HepG2 (cell line): ENCODE results near the gene BET1. TPM values are rescaled to one million over a fixed set of nuclear protein-coding genes. Genes with fewer than 3 reads are reported as not detected.

ENCODE experiments used
- ATAC-seq: fragments of 200-7000 bp; cut with Tn5 transposase; 3 replicates; pipeline ENCODE4 v1.9.1; 2020; ENCODE audit warnings: mild to moderate bottlenecking, moderate library complexity
- BruUV-seq: library from RNA; stranded (reverse); fragments of 400-500 nt; replicated peaks from 2 replicates; lab custom pipeline; 2021; lab: Mats Ljungman, UMichigan
- CTCF ChIA-PET: fragments of 300-600 bp; formaldehyde crosslinking; extraction: SDS; loops from one replicate; lab custom pipeline; 2021; ENCODE audit warnings: low total read pairs, inconsistent platforms, low intra/inter-chr PET ratio; lab: Yijun Ruan, JAX
- POLR2A ChIA-PET: fragments of 350-600 bp; sonication (Branson Sonifier 250); formaldehyde crosslinking; loops from one replicate; lab custom pipeline; 2020; ENCODE audit warnings: antibody characterized with exemption, inconsistent platforms; lab: Yijun Ruan, JAX
- DNase-seq: peaks from one replicate; pipeline ENCODE4 v3.0.0-alpha.2; 2015; ENCODE audit warnings: low spot score
- FAIRE-seq: peaks from 3 replicates; lab custom pipeline; 2011; peaks lifted over from hg19 to GRCh38; lab: Jason Lieb, UNC
- H2AFZ ChIP-seq: one replicate; pipeline ENCODE4 v1.6.1; 2011; ENCODE audit warnings: low read length, inconsistent platforms
- H3K27ac ChIP-seq: fragments of 300-600 bp; 3 replicates; pipeline ENCODE4 v1.8.0; 2011; ENCODE audit warnings: mixed run types, mild to moderate bottlenecking, mixed read lengths, low read length, inconsistent platforms; ENCODE audit not compliant: insufficient read depth; ENCODE audit errors: extremely low read length
- H3K27me3 ChIP-seq, 2 experiments: fragments of 200-600 bp in 1 of 2; 2 replicates in 1 of 2; 3 replicates in 1 of 2; pipeline versions ENCODE4 v1.6.0 to v1.8.0; 2011; ENCODE audit warnings: low read length in 2 of 2, mild to moderate bottlenecking in 2 of 2, moderate library complexity in 2 of 2, inconsistent platforms in 1 of 2; ENCODE audit not compliant: insufficient read depth in 2 of 2, control insufficient read depth in 1 of 2
- H3K36me3 ChIP-seq, 2 experiments: fragments of 200-600 bp in 1 of 2; replicated peaks in 1 of 2; 2 replicates in 1 of 2; 3 replicates in 1 of 2; pipeline versions ENCODE4 v1.5.1 to v1.8.0; 2011; ENCODE audit warnings: low read length in 2 of 2, inconsistent platforms in 1 of 2; ENCODE audit not compliant: insufficient read depth in 2 of 2, control insufficient read depth in 1 of 2
- H3K4me1 ChIP-seq: 2 replicates; pipeline ENCODE4 v1.5.1; 2012; ENCODE audit warnings: low read length, inconsistent platforms; ENCODE audit not compliant: insufficient read depth
- H3K4me2 ChIP-seq: 2 replicates; pipeline ENCODE4 v1.6.0; 2011; ENCODE audit warnings: low read depth, low read length, inconsistent platforms
- H3K4me3 ChIP-seq, 3 experiments: fragments of 200-600 bp in 1 of 3; sonication (generic), shearing (Covaris generic) in 1 of 3; replicated peaks in 1 of 3; 2 replicates each; pipeline ENCODE4 v1.5.1; 2011 to 2016; ENCODE audit warnings: low read length in 3 of 3, inconsistent platforms in 2 of 3, low read depth in 2 of 3, mild to moderate bottlenecking in 2 of 3, control low read depth in 1 of 3, mixed read lengths in 1 of 3; ENCODE audit not compliant: insufficient read depth in 1 of 3
- H3K79me2 ChIP-seq: one replicate; pipeline ENCODE4 v1.6.1; 2011; ENCODE audit warnings: low read length, inconsistent platforms; ENCODE audit not compliant: insufficient read depth
- H3K9ac ChIP-seq: 2 replicates; pipeline ENCODE4 v1.6.0; 2011; ENCODE audit warnings: mild to moderate bottlenecking, low read depth, low read length, inconsistent platforms; ENCODE audit not compliant: insufficient read depth
- H3K9me3 ChIP-seq: 2 replicates; pipeline ENCODE4 v1.5.1; 2012; ENCODE audit warnings: mild to moderate bottlenecking, low read length
- H4K20me1 ChIP-seq: 2 replicates; pipeline ENCODE4 v1.6.0; 2011; ENCODE audit warnings: inconsistent platforms, mild to moderate bottlenecking, low read length, moderate library complexity; ENCODE audit not compliant: insufficient read depth
- CBX1 ChIP-seq: IDR thresholded peaks from one replicate; pipeline ENCODE4 v1.6.1; 2016; ENCODE audit warnings: antibody characterized with exemption, low read depth
- CHD2 ChIP-seq: IDR thresholded peaks from 2 replicates; pipeline ENCODE4 v1.6.1; 2011; ENCODE audit warnings: low read depth, low read length, improper control_type of control experiment
- KAT2B ChIP-seq: fragments of 150-350 bp; IDR thresholded peaks from 2 replicates; pipeline ENCODE4 v1.6.1; 2014; ENCODE audit warnings: low read depth, low read length, borderline replicate concordance
- KDM2A ChIP-seq: sonication (generic); formaldehyde crosslinking; IDR thresholded peaks from 2 replicates; pipeline ENCODE4 v1.4.0; 2020; ENCODE audit warnings: low read depth, missing genetic modification reagents, borderline replicate concordance
- KLF15 ChIP-seq: sonication (generic); formaldehyde crosslinking; IDR thresholded peaks from 2 replicates; pipeline ENCODE4 v1.8.1; 2023; ENCODE audit warnings: borderline replicate concordance, mild to moderate bottlenecking, inconsistent platforms, missing genetic modification reagents, mixed read lengths
- MEIS2 ChIP-seq: sonication (generic); formaldehyde crosslinking; IDR thresholded peaks from 2 replicates; pipeline ENCODE4 v1.9.0; 2021; ENCODE audit warnings: mild to moderate bottlenecking, missing genetic modification reagents
- MYC ChIP-seq: sonication (generic); formaldehyde crosslinking; IDR thresholded peaks from 2 replicates; pipeline ENCODE4 v1.9.0; 2021; ENCODE audit warnings: missing genetic modification reagents, borderline replicate concordance
- NFATC3 ChIP-seq: sonication (generic); formaldehyde crosslinking; IDR thresholded peaks from 2 replicates; pipeline ENCODE4 v1.5.1; 2020; ENCODE audit warnings: mild to moderate bottlenecking, missing genetic modification reagents
- NR1H2 ChIP-seq: sonication (generic); formaldehyde crosslinking; IDR thresholded peaks from 2 replicates; pipeline ENCODE4 v1.8.1; 2022; ENCODE audit warnings: low read depth, missing genetic modification reagents, borderline replicate concordance
- RFXAP ChIP-seq: sonication (generic); formaldehyde crosslinking; IDR thresholded peaks from 2 replicates; pipeline ENCODE4 v1.4.0; 2020; ENCODE audit warnings: missing genetic modification reagents, borderline replicate concordance
- ZFP62 ChIP-seq: sonication (generic); formaldehyde crosslinking; IDR thresholded peaks from 2 replicates; pipeline ENCODE4 v1.4.0; 2020; ENCODE audit warnings: missing genetic modification reagents
- ZNF530 ChIP-seq: sonication (generic); formaldehyde crosslinking; IDR thresholded peaks from 2 replicates; pipeline ENCODE4 v1.5.0; 2020; ENCODE audit warnings: low read depth, mild to moderate bottlenecking, missing genetic modification reagents
- ZNF589 ChIP-seq: sonication (generic); formaldehyde crosslinking; conservative IDR thresholded peaks from 2 replicates; pipeline ENCODE4 v1.8.0; 2022; ENCODE audit warnings: mild to moderate bottlenecking, moderate library complexity, missing genetic modification reagents
- ZSCAN20 ChIP-seq: sonication (generic); formaldehyde crosslinking; IDR thresholded peaks from 2 replicates; pipeline ENCODE4 v1.4.0; 2020; ENCODE audit warnings: missing genetic modification reagents, mild to moderate bottlenecking, borderline replicate concordance
- WGBS: methylation state at CpG from one replicate; pipeline ENCODE4 v1.1.6; 2017; ENCODE audit warnings: low lambda C conversion rate; 5-methylcytosine and 5-hydroxymethylcytosine counted together
- in situ Hi-C: cut with HindIII; loops from 2 replicates; pipeline ENCODE4 v1.10.0; 2017; ENCODE audit warnings: low pct_unique_long_range_greater_than_20kb; ENCODE audit not compliant: extremely low pct_ligation_motif_present
- intact Hi-C: fragments of 100-400 bp; cut with micrococcal nuclease; formaldehyde crosslinking; loops from one replicate; pipeline ENCODE4 v1.10.0; 2022; ENCODE audit not compliant: unreplicated experiment
- polyA plus RNA-seq, 8 experiments: library from polyadenylated mRNA; depleted of rRNA in 3 of 8; stranded (reverse) in 7 of 8; unstranded in 1 of 8; fragments of >200 nt; fragmentation: Illumina TruSeq in 4 of 8; extraction: Trizol in 4 of 8; gene quantifications; 2 replicates each; pipeline versions ENCODE4 v1.2.1 to v1.2.3, GENCODE V29; 2011 to 2016; ENCODE audit warnings: low read depth in 4 of 8, missing spikeins in 1 of 8, mixed read lengths in 1 of 8; ENCODE audit not compliant: insufficient read depth in 1 of 8
- total RNA-seq, 5 experiments: library from RNA; depleted of rRNA; stranded (reverse); fragments of >200 nt; fragmentation: Illumina TruSeq; extraction: Trizol; gene quantifications; 2 replicates each; pipeline ENCODE4 v1.2.3, GENCODE V29; 2016; ENCODE audit warnings: low read depth in 1 of 5
- TF ChIP-seq, protein P1 (sequence below): sonication (generic); formaldehyde crosslinking; conservative IDR thresholded peaks from 2 replicates; pipeline ENCODE4 v1.8.0; 2022; ENCODE audit warnings: missing genetic modification reagents
- TF ChIP-seq, protein P2 (sequence below): sonication (generic); formaldehyde crosslinking; IDR thresholded peaks from 2 replicates; pipeline ENCODE4 v1.4.0; 2020; ENCODE audit warnings: missing genetic modification reagents

BET1 gene
- total and polyA plus RNA-seq, 2 of the 13 experiments (the other 11 are each of a cell fraction or from before 2014, with no cell fraction given) = 23.8 to 33.7 TPM

DNA sequence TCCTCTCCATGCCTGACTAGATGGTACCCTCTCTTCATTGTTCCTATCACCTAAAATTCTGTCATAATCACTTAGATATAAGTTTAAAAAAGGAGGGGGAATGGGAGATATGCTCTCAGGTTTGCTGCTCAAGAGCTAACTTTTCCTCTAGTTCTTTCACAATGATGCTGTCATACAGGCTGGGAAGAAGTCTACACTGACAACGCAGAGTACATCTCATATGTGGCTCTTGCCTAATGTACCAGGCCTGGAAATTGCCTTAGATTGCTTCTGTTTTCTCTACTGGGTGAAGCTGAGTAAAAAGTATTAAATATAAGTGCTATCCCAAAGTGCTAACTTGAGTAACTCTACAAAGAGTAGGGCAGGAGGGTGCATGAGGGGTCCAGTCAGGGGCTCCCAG, 43.8 kb upstream of the BET1 start (continued):
- TF ChIP-seq ZFP62 (CRISPR knock-in tag) = no peak

DNA sequence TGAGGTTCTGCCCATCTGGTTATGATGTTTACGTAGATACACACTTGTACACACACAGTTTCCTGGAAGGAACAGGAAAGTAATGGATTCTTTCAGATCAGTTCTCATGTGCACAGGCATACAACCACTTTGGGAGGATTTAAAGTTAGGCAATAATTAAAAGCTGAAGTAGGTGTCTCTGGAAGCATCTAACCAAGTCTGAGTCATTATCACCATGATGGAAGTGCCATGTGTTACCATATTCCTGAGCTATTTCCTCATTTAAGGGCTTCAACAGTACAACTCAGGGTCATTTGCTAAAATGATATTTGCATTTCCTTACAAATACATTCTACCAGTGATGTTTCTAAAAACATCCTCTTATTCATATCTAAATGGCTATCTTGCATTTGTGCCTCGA, 41.4 kb upstream of the BET1 start:
- ChIA-PET CTCF (no interaction called here), POLR2A (no interaction called here)
- H3K4me1 ChIP-seq = no peaks in the 10 kb centered on the region
- WGBS = 1% methylated on average over 2 of the region's 2 CpGs
- no peak for DNase-seq
- H4K20me1 ChIP-seq = no peaks in the 10 kb centered on the region
- no peak overlapping the region for H3K9ac ChIP-seq
- no peaks in the 10 kb centered on the region for H3K36me3 ChIP-seq
- H3K79me2 ChIP-seq = no peaks in the 10 kb centered on the region
- no peak for FAIRE-seq
- H2AFZ ChIP-seq = no peak overlapping the region
- intact Hi-C loops (no loop called here), in situ Hi-C loops (no loop called here)
- no peak overlapping the region for H3K27ac ChIP-seq
- H3K9me3 ChIP-seq = no peaks in the 10 kb centered on the region
- TF ChIP-seq ZSCAN20 (CRISPR knock-in tag) = no peak
- no peak for TF ChIP-seq KAT2B
- TF ChIP-seq MEIS2 = no peak
- no peak overlapping the region for H3K4me2 ChIP-seq
- no peak overlapping the region for H3K4me3 ChIP-seq
- no peak for ATAC-seq
- BruUV-seq = no TSS peak
- H3K27me3 ChIP-seq = peaks cover 0 to 3% of the 10 kb centered on the region in 2 experiments; a peak in 1 of 5 replicates

DNA sequence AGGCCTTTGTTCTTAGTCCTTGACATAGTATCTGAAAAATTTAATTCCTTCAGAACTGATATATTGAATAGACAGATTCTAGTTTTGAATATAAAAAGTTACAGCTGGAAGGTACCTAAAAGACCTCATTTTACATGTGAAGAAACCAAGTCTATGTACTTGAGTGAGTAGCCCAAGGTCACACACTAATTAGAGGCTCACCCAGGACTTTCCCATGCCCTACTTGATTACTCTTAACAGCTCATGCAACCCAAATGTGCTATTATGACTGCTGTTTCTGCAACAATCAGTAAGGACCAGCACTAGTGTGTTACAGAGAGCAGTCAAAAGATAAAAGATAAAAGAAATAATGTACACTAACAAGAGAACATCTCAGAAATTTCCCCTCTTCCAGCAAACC, 40.7 kb upstream of the BET1 start:
- ATAC-seq (no peak), FAIRE-seq (no peak), DNase-seq (no peak)
- Histone ChIP-seq H2AFZ (no peak overlapping the region), H3K4me2 (no peak overlapping the region), H3K9ac (no peak overlapping the region), H3K4me3 (no peak overlapping the region), H4K20me1 (no peaks in the 10 kb centered on the region), H3K27ac (no peak overlapping the region), H3K27me3 (no peaks in the 10 kb centered on the region), H3K79me2 (no peaks in the 10 kb centered on the region), H3K36me3 (no peaks in the 10 kb centered on the region), H3K4me1 (no peaks in the 10 kb centered on the region)
- POLR2A ChIA-PET = no interaction called here
- no TSS peak for BruUV-seq
- in situ Hi-C loops = no loop called here
- intact Hi-C loops = no loop called here
- CTCF ChIA-PET = no interaction called here
- TF ChIP-seq KLF15 (CRISPR knock-in tag) = no peak
- no peak for TF ChIP-seq CBX1
- no peak for TF ChIP-seq ZNF530 (CRISPR knock-in tag)
- TF ChIP-seq MYC (CRISPR knock-in tag) = no peak
- TF ChIP-seq, protein P1, sequence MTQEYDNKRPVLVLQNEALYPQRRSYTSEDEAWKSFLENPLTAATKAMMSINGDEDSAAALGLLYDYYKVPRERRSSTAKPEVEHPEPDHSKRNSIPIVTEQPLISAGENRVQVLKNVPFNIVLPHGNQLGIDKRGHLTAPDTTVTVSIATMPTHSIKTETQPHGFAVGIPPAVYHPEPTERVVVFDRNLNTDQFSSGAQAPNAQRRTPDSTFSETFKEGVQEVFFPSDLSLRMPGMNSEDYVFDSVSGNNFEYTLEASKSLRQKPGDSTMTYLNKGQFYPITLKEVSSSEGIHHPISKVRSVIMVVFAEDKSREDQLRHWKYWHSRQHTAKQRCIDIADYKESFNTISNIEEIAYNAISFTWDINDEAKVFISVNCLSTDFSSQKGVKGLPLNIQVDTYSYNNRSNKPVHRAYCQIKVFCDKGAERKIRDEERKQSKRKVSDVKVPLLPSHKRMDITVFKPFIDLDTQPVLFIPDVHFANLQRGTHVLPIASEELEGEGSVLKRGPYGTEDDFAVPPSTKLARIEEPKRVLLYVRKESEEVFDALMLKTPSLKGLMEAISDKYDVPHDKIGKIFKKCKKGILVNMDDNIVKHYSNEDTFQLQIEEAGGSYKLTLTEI (CRISPR knock-in tag) = no peak
- TF ChIP-seq NR1H2 (CRISPR knock-in tag) = no peak
- TF ChIP-seq RFXAP = no peak
- TF ChIP-seq KDM2A (CRISPR knock-in tag) = no peak
- TF ChIP-seq NFATC3 (CRISPR knock-in tag) = no peak
- no peak for TF ChIP-seq ZNF589
- TF ChIP-seq, protein P2, sequence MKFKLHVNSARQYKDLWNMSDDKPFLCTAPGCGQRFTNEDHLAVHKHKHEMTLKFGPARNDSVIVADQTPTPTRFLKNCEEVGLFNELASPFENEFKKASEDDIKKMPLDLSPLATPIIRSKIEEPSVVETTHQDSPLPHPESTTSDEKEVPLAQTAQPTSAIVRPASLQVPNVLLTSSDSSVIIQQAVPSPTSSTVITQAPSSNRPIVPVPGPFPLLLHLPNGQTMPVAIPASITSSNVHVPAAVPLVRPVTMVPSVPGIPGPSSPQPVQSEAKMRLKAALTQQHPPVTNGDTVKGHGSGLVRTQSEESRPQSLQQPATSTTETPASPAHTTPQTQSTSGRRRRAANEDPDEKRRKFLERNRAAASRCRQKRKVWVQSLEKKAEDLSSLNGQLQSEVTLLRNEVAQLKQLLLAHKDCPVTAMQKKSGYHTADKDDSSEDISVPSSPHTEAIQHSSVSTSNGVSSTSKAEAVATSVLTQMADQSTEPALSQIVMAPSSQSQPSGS (CRISPR knock-in tag) = no peak
- no peak for TF ChIP-seq CHD2
- TF ChIP-seq, all 625 proteins: peak for 0
- no peaks in the 10 kb centered on the region for H3K9me3 ChIP-seq
